HG03045 (cell line): ENCODE measurements around the gene CD300C.
"Not testable (repeated sequence)": the region's sequence is repeated elsewhere in the genome, so short reads cannot be mapped to it uniquely, and the experiment has no call there.

Experiments used
- ATAC-seq: cut with Tn5 transposase; IDR thresholded peaks from one replicate; pipeline ENCODE4 v1.9.1; 2021; ENCODE audit warnings: mild to moderate bottlenecking, moderate library complexity; ENCODE audit not compliant: unreplicated experiment

Gene CD300C

GRCh38 chr17:74545843-74546230 lies at the start of gene CD300C:
Gene CD300C, minus strand, starts transcription at chr17:74546115. Its CDS starts 333 bp downstream, at chr17:74545782.
- no peak for ATAC-seq

GRCh38 chr17:74595037-74595750 lies 49.3 kb upstream of the CD300C start:
- no peak for ATAC-seq

- ATAC-seq: no peak
Observed at GRCh38 chr17:74592087-74592990, 46.4 kb upstream of the CD300C start, which contains the start of gene CD300LD. Gene CD300LD, minus strand, starts transcription at chr17:74592283. Its CDS starts 81 bp downstream, at chr17:74592202.

- no peak for ATAC-seq
Observed at GRCh38 chr17:74591503-74591902, 45.6 kb upstream of the CD300C start.

- no peak for ATAC-seq
Observed at GRCh38 chr17:74585711-74586110, 39.8 kb upstream of the CD300C start.

GRCh38 chr17:74584292-74585060 lies 38.6 kb upstream of the CD300C start:
- no peak for ATAC-seq

GRCh38 chr17:74582633-74583032 lies 36.7 kb upstream of the CD300C start:
- no peak for ATAC-seq

- ATAC-seq: no peak
Observed at GRCh38 chr17:74579900-74580299, 34.0 kb upstream of the CD300C start.

GRCh38 chr17:74578979-74579378 lies 33.1 kb upstream of the CD300C start:
- no peak for ATAC-seq

- no peak for ATAC-seq
Observed at GRCh38 chr17:74574489-74575142, 28.7 kb upstream of the CD300C start.

- not testable (repeated sequence) for ATAC-seq
Observed at GRCh38 chr17:74573635-74574034, 27.7 kb upstream of the CD300C start.

GRCh38 chr17:74573169-74573568 lies 27.3 kb upstream of the CD300C start:
- ATAC-seq: no peak

- no peak for ATAC-seq
Observed at GRCh38 chr17:74571621-74572270, 25.8 kb upstream of the CD300C start.

- no peak for ATAC-seq
Observed at GRCh38 chr17:74569020-74570003, 23.4 kb upstream of the CD300C start.

- ATAC-seq: no peak
Observed at GRCh38 chr17:74568106-74568873, 22.4 kb upstream of the CD300C start.

GRCh38 chr17:74567397-74567796 lies 21.5 kb upstream of the CD300C start, which contains the start of gene CD300H:
Gene CD300H, minus strand, starts transcription at chr17:74567509.
- ATAC-seq: no peak

GRCh38 chr17:74566132-74566753 lies 20.3 kb upstream of the CD300C start:
- ATAC-seq: no peak

- ATAC-seq: no peak
Observed at GRCh38 chr17:74565126-74565525, 19.2 kb upstream of the CD300C start.
